HCT116 (cell line): Measurements from ENCODE around the gene SOCS7. TPM values are rescaled to one million over a fixed set of nuclear protein-coding genes. Genes with fewer than 3 reads are reported as not detected.

ENCODE experiments used
- ATAC-seq: fragments of 200-7000 bp; cut with Tn5 transposase; 2 replicates; pipeline ENCODE4 v1.9.1; 2020; ENCODE audit warnings: mild to moderate bottlenecking, moderate library complexity
- BruUV-seq: library from RNA; stranded (reverse); fragments of 400-500 nt; replicated peaks from 2 replicates; lab custom pipeline; 2021; lab: Mats Ljungman, UMichigan
- CTCF ChIA-PET: fragments of 300-600 bp; sonication (Branson Sonifier 250); formaldehyde crosslinking; loops from one replicate; lab custom pipeline; 2021; ENCODE audit warnings: antibody characterized with exemption; lab: Charles Lee
- POLR2A ChIA-PET: fragments of 300-600, 350-600 bp; sonication (Branson Sonifier 250); formaldehyde crosslinking; loops from one replicate; lab custom pipeline; 2021; ENCODE audit warnings: antibody characterized with exemption; lab: Charles Lee
- RAD21 ChIA-PET, 2 experiments: fragments of 300-600 bp; sonication (Branson Sonifier 250); formaldehyde crosslinking; loops; one replicate each; lab custom pipeline; 2023; ENCODE audit warnings: low total read pairs in 2 of 2; ENCODE audit not compliant: uncharacterized antibody in 2 of 2, unreplicated experiment in 2 of 2, low non-redundant PET in 1 of 2; lab: Charles Lee
- DNase-seq: peaks from one replicate; pipeline ENCODE4 v3.0.0-alpha.2; 2010; ENCODE audit warnings: low read depth, low spot score
- H2AFZ ChIP-seq: fragments of 200-600 bp; shearing (Covaris generic), sonication (generic); 2 replicates; pipeline ENCODE4 v1.6.1; 2017; ENCODE audit warnings: low read depth, mixed run types, mixed read lengths, antibody characterized with exemption, low read length; ENCODE audit not compliant: poor library complexity, severe bottlenecking
- H3K27ac ChIP-seq: 2 replicates; pipeline ENCODE4 v1.5.1; 2012; ENCODE audit warnings: low read depth, low read length
- H3K27me3 ChIP-seq: fragments of 200-600 bp; sonication (generic); 2 replicates; pipeline ENCODE4 v1.6.1; 2016; ENCODE audit warnings: mixed run types, low read length, mixed read lengths; ENCODE audit not compliant: insufficient read depth
- H3K36me3 ChIP-seq, 2 experiments: fragments of 200-500 bp in 1 of 2; fragments of 200-600 bp in 1 of 2; sonication (Bioruptor generic) in 1 of 2; sonication (generic) in 1 of 2; 2 replicates each; pipeline versions ENCODE4 v1.5.1 to v1.6.1; 2014 to 2016; ENCODE audit warnings: low read length in 2 of 2, inconsistent platforms in 1 of 2, mixed read lengths in 1 of 2, mixed run types in 1 of 2; ENCODE audit not compliant: insufficient read depth in 2 of 2, control insufficient read depth in 1 of 2
- H3K4me1 ChIP-seq, 2 experiments: fragments of 200-600 bp in 1 of 2; sonication (generic) in 1 of 2; 2 replicates each; pipeline versions ENCODE4 v1.5.1 to v1.6.1; 2012 to 2017; ENCODE audit warnings: low read length in 2 of 2, inconsistent platforms in 1 of 2, mild to moderate bottlenecking in 1 of 2, mixed read lengths in 1 of 2, mixed run types in 1 of 2, moderate library complexity in 1 of 2; ENCODE audit not compliant: insufficient read depth in 2 of 2, control insufficient read depth in 1 of 2
- H3K4me2 ChIP-seq: fragments of 200-600 bp; sonication (generic); 2 replicates; pipeline ENCODE4 v1.6.1; 2017; ENCODE audit warnings: mixed run types, low read length, mixed read lengths
- H3K4me3 ChIP-seq, 2 experiments: fragments of 200-600 bp in 1 of 2; sonication (generic) in 1 of 2; replicated peaks in 1 of 2; 2 replicates each; pipeline ENCODE4 v1.5.1; 2011 to 2016; ENCODE audit warnings: low read length in 2 of 2, control low read depth in 1 of 2, low read depth in 1 of 2, mild to moderate bottlenecking in 1 of 2, mixed read lengths in 1 of 2, mixed run types in 1 of 2
- H3K79me2 ChIP-seq: fragments of 200-600 bp; sonication (generic); 2 replicates; pipeline ENCODE4 v1.6.1; 2017; ENCODE audit warnings: mild to moderate bottlenecking, mixed run types, low read length, moderate library complexity, mixed read lengths; ENCODE audit not compliant: insufficient read depth
- H3K9ac ChIP-seq: fragments of 200-600 bp; sonication (generic); 2 replicates; pipeline ENCODE4 v1.6.1; 2016; ENCODE audit warnings: low read length, mixed read lengths
- H3K9me2 ChIP-seq: fragments of 200-600 bp; sonication (generic), shearing (Covaris generic); 2 replicates; pipeline ENCODE4 v1.6.1; 2017; ENCODE audit warnings: mixed run types, mild to moderate bottlenecking, moderate library complexity; ENCODE audit not compliant: insufficient read depth
- H3K9me3 ChIP-seq, 2 experiments: fragments of 200-500 bp in 1 of 2; fragments of 200-600 bp in 1 of 2; sonication (Bioruptor generic) in 1 of 2; sonication (generic) in 1 of 2; 2 replicates each; pipeline ENCODE4 v1.6.1; 2014 to 2017; ENCODE audit warnings: low read length in 2 of 2, mixed read lengths in 2 of 2, inconsistent platforms in 1 of 2, low read depth in 1 of 2, mild to moderate bottlenecking in 1 of 2, mixed run types in 1 of 2, moderate library complexity in 1 of 2; ENCODE audit not compliant: control insufficient read depth in 1 of 2, insufficient read depth in 1 of 2
- H4K20me1 ChIP-seq: fragments of 200-600 bp; sonication (generic), shearing (Covaris generic); 2 replicates; pipeline ENCODE4 v1.6.1; 2017; ENCODE audit warnings: mixed run types, mild to moderate bottlenecking, moderate library complexity; ENCODE audit not compliant: insufficient read depth
- EZH2 ChIP-seq: fragments of 200-600 bp; sonication (generic); IDR thresholded peaks from 2 replicates; pipeline ENCODE4 v1.6.1; 2017; ENCODE audit warnings: antibody characterized with exemption, mixed run types
- JUND ChIP-seq: IDR thresholded peaks from 2 replicates; pipeline ENCODE4 v1.6.1; 2012
- POLR2A ChIP-seq: IDR thresholded peaks from 2 replicates; pipeline ENCODE4 v1.7.0; 2011; ENCODE audit warnings: borderline replicate concordance; ENCODE audit not compliant: insufficient read depth, insufficient read length; ENCODE audit errors: extremely low read depth
- YY1 ChIP-seq: IDR thresholded peaks from 2 replicates; pipeline ENCODE4 v1.6.1; 2011; ENCODE audit warnings: low read length, low read depth, moderate library complexity, mild to moderate bottlenecking; ENCODE audit not compliant: insufficient replicate concordance; ENCODE audit errors: extremely low read depth
- ZFX ChIP-seq: fragments of 450-650 bp; IDR thresholded peaks from 2 replicates; pipeline ENCODE4 v1.6.1; 2017
- ZNF274 ChIP-seq: fragments of 200-500 bp; sonication (Bioruptor generic); IDR thresholded peaks from 2 replicates; pipeline ENCODE4 v1.6.1; 2014; ENCODE audit warnings: mild to moderate bottlenecking, low read depth, low read length, inconsistent platforms
- intact Hi-C: fragments of 100-400 bp; cut with micrococcal nuclease; formaldehyde crosslinking; loops from 2 replicates; pipeline ENCODE4 v1.10.0; 2022
- total RNA-seq: library from RNA; stranded (reverse); gene quantifications from one replicate; pipeline ENCODE4 v1.2.1, GENCODE V29; 2021; ENCODE audit not compliant: unreplicated experiment
- TF ChIP-seq, protein P1 (sequence below): IDR thresholded peaks from 2 replicates; pipeline ENCODE4 v1.6.1; 2012
- TF ChIP-seq, protein P2 (sequence below): IDR thresholded peaks from 2 replicates; pipeline ENCODE4 v1.6.1; 2012; ENCODE audit warnings: low read depth

Gene SOCS7
- total RNA-seq, 1 experiment from 2014 or later, result 49.9 TPM

DNA sequence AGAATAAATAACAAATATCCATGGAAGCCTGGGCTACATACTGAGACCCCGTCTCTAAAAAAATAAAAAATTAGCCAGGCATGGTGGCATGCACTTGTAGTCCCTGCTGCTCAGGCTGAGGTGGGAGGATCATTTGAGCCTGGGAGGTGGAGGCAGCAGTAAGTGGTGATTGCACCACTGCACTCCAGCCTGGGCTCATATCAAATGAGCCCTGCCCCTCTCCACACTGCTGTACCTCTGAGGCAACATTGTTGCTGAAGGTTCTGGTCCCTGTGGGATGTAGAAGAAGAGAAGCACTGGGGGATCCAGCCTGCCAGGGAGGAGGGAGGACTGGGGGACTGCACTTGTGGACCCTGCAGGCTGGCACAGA is 65.2 kb downstream of the SOCS7 start (continued):
- TF ChIP-seq EZH2, result no peak

DNA sequence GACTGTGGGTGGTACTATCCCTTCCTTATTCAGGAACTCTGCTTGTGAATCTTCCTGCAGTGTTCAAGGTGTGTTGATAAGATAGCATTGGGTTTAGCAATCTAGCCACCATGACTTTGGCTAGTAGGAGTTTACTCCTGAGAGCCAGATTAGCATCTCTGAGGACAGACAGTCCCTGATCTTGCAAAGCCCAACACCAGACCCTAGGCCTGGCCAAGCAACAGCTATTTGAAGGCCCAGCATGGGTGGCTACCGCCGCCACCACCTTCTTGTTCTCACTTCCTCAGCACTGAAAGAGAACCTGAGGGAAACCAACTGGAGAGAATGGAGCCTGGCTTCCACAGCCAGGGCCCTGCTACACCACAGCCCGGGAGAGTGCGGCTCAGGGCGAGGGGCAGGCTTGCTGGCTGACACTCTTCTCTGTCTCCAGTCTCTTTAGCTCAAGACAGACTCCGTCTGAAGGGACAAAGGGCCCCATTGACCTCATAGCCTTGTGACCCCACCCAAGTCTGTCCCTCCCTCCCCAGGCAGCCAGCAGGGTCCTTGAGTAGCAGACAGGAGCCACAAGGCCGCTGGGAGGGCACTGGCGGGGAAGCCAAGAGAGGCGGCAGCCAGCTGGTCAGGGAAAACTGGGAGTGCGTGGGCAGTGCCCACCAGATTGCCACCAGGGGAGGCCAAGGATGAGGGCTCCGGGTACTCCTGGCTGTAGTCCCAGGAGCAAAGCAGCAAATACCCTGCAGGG is 65.7 kb downstream of the SOCS7 start:
- no peaks in the 10 kb centered on the region for H3K36me3 ChIP-seq
- peaks cover 12 to 14% of the 10 kb centered on the region in 2 experiments for H3K4me1 ChIP-seq
- TF ChIP-seq EZH2 (no peak), POLR2A (no peak)
- DNase-seq (no peak), ATAC-seq (no peak)
- no peak overlapping the region for H3K4me3 ChIP-seq
- H2AFZ ChIP-seq, result no peak overlapping the region
- no peaks in the 10 kb centered on the region for H4K20me1 ChIP-seq
- BruUV-seq, result no TSS peak
- H3K9me2 ChIP-seq, result no peaks in the 10 kb centered on the region
- H3K27ac ChIP-seq, result no peak overlapping the region
- intact Hi-C loops, result no loop called here
- H3K27me3 ChIP-seq, result no peaks in the 10 kb centered on the region
- no peak overlapping the region for H3K4me2 ChIP-seq
- CTCF ChIA-PET, result no interaction called here
- H3K9me3 ChIP-seq, result no peaks in the 10 kb centered on the region
- H3K9ac ChIP-seq, result no peak overlapping the region
- no peaks in the 10 kb centered on the region for H3K79me2 ChIP-seq
- POLR2A ChIA-PET, result no interaction called here
- RAD21 ChIA-PET, result no interaction called here

DNA sequence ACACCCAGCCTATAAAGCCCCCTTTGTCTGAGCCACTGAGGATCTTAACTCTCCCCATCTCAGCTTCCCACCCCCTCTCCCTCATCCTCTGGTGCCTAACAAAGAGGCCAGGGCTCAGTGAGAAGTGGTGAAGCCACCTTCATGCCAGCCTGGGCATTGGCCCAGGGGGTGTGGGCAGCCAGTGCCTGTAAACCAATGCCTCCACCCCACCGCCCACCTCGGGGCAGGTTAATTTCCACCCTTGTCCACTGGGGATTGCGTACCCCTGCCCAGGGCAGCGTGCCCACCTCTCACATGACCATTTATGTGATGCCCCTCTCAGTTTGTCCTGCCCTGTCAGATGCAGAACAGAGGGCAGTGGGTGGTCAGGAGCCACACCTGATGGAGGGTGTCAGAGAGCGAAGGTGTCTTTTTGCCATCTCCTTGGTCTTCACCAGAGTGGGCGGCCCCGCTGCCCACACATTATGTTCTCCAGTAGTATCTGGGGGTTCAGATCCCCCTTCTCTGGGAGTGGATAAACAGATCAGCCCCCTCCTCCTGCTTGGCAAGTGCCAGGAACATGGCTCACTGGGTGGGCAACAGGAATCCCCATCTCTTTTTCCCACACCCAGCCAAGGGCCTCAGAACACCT is 66.5 kb downstream of the SOCS7 start:
- no peaks in the 10 kb centered on the region for H4K20me1 ChIP-seq
- H3K79me2 ChIP-seq, result no peaks in the 10 kb centered on the region
- intact Hi-C loops, result no loop called here
- H3K4me2 ChIP-seq, result no peak overlapping the region
- no peak overlapping the region for H3K4me3 ChIP-seq
- H3K9me3 ChIP-seq, result no peaks in the 10 kb centered on the region
- no peak overlapping the region for H3K9ac ChIP-seq
- no peaks in the 10 kb centered on the region for H3K9me2 ChIP-seq
- ATAC-seq, result no peak
- H2AFZ ChIP-seq, result no peak overlapping the region
- H3K27ac ChIP-seq, result no peak overlapping the region
- RAD21 ChIA-PET, result no interaction called here
- CTCF ChIA-PET, result no interaction called here
- no peaks in the 10 kb centered on the region for H3K36me3 ChIP-seq
- TF ChIP-seq, protein P1, sequence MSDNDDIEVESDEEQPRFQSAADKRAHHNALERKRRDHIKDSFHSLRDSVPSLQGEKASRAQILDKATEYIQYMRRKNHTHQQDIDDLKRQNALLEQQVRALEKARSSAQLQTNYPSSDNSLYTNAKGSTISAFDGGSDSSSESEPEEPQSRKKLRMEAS, result no peak
- TF ChIP-seq ZFX (no peak), JUND (no peak), ZNF274 (no peak), YY1 (no peak)
- TF ChIP-seq, protein P2, sequence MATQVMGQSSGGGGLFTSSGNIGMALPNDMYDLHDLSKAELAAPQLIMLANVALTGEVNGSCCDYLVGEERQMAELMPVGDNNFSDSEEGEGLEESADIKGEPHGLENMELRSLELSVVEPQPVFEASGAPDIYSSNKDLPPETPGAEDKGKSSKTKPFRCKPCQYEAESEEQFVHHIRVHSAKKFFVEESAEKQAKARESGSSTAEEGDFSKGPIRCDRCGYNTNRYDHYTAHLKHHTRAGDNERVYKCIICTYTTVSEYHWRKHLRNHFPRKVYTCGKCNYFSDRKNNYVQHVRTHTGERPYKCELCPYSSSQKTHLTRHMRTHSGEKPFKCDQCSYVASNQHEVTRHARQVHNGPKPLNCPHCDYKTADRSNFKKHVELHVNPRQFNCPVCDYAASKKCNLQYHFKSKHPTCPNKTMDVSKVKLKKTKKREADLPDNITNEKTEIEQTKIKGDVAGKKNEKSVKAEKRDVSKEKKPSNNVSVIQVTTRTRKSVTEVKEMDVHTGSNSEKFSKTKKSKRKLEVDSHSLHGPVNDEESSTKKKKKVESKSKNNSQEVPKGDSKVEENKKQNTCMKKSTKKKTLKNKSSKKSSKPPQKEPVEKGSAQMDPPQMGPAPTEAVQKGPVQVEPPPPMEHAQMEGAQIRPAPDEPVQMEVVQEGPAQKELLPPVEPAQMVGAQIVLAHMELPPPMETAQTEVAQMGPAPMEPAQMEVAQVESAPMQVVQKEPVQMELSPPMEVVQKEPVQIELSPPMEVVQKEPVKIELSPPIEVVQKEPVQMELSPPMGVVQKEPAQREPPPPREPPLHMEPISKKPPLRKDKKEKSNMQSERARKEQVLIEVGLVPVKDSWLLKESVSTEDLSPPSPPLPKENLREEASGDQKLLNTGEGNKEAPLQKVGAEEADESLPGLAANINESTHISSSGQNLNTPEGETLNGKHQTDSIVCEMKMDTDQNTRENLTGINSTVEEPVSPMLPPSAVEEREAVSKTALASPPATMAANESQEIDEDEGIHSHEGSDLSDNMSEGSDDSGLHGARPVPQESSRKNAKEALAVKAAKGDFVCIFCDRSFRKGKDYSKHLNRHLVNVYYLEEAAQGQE, result no peak
- H3K4me1 ChIP-seq, result peaks cover 12 to 14% of the 10 kb centered on the region in 2 experiments
- BruUV-seq, result no TSS peak
- no peaks in the 10 kb centered on the region for H3K27me3 ChIP-seq
- POLR2A ChIA-PET, result no interaction called here
- no peak for DNase-seq
